ENCODE data around the gene EREG. TPM values are rescaled to one million over a fixed set of nuclear protein-coding genes. Genes with fewer than 3 reads are reported as not detected.

EREG gene
- total RNA-seq, 1 experiment from 2014 or later = 498 TPM

GRCh38 chr4:74385386-74385785 lies 20.4 kb downstream of the EREG start:
- RAD21 ChIA-PET (ENCODE audit: low non-redundant PET in 1 of 2, low total read pairs in 2 of 2, uncharacterized antibody in 2 of 2, unreplicated experiment in 2 of 2) = no interaction called here
- H3K9ac ChIP-seq (ENCODE audit: low read length) = no peak overlapping the region
- CTCF ChIA-PET = interaction anchor here (1.2 to 1.5 kb wide), 2 partner anchors 146 to 286 kb away, joined by 3 to 5 read pairs; no protein-coding TSS in a partner anchor
- peaks cover 43 to 65% of the 10 kb centered on the region in 2 experiments for H3K36me3 ChIP-seq (ENCODE audit: control insufficient read depth in 1 of 2, insufficient read depth in 2 of 2, low read length in 2 of 2)
- H2AFZ ChIP-seq (ENCODE audit: low read depth, low read length, poor library complexity, severe bottlenecking) = no peak overlapping the region
- TF ChIP-seq POLR2AphosphoS5 (IDR thresholded peaks at IDR 0.05; ENCODE audit: low read depth, low read length) = peak; percentile 52; the same call in 1 of the 2 replicates
- no peak for TF ChIP-seq ZNF274 (IDR thresholded peaks at IDR 0.05; ENCODE audit: low read depth, low read length)
- POLR2A ChIA-PET = interaction anchor here (1.2 to 1.5 kb wide), 3 partner anchors 60 to 71 kb away, joined by 3 to 7 read pairs (median 3); partner anchors contain the start of gene AREG
- peak overlapping the region; percentile 39; the same call in 1 of the 2 replicates for H3K27ac ChIP-seq (ENCODE audit: low read depth, low read length)
- H3K4me3 ChIP-seq (replicated peaks in 1 of 2; ENCODE audit: low read depth in 1 of 2, low read length in 2 of 2) = no peak overlapping the region
- DNase-seq (ENCODE audit: low read depth, low spot score) = no peak
- peaks cover 11% of the 10 kb centered on the region; the same call in 1 of the 2 replicates for H4K20me1 ChIP-seq (ENCODE audit: insufficient read depth)
- intact Hi-C loops (cut with micrococcal nuclease) = no loop called here
- H3K9me3 ChIP-seq (ENCODE audit: control insufficient read depth in 1 of 2, insufficient read depth in 1 of 2, low read depth in 1 of 2, low read length in 2 of 2) = no peaks in the 10 kb centered on the region
- BruUV-seq (replicated peaks) = no TSS peak
- H3K4me1 ChIP-seq (ENCODE audit: control insufficient read depth in 1 of 2, insufficient read depth in 2 of 2, low read length in 2 of 2) = peaks cover 1 to 21% of the 10 kb centered on the region in 2 experiments; a peak in 3 of 4 replicates
- H3K4me2 ChIP-seq (ENCODE audit: low read length) = no peak overlapping the region
- no peaks in the 10 kb centered on the region for H3K9me2 ChIP-seq (ENCODE audit: insufficient read depth)
- H3K79me2 ChIP-seq (ENCODE audit: insufficient read depth, low read length) = peaks cover 48% of the 10 kb centered on the region
- no peak for ATAC-seq
- no peaks in the 10 kb centered on the region for H3K27me3 ChIP-seq (ENCODE audit: insufficient read depth, low read length)

DNA sequence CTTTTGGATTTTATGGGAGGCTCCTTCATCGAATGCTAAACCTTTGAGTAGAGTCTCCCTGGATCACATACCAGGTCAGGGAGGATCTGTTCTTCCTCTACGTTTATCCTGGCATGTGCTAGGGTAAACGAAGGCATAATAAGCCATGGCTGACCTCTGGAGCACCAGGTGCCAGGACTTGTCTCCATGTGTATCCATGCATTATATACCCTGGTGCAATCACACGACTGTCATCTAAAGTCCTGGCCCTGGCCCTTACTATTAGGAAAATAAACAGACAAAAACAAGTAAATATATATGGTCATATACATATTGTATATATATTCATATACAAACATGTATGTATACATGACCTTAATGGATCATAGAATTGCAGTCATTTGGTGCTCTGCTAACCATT lies 21.2 kb downstream of the EREG start:
- ChIA-PET RAD21 (ENCODE audit: low non-redundant PET in 1 of 2, low total read pairs in 2 of 2, uncharacterized antibody in 2 of 2, unreplicated experiment in 2 of 2) (no interaction called here), CTCF (no interaction called here), POLR2A (no interaction called here)
- no TSS peak for BruUV-seq (replicated peaks)
- H3K9me2 ChIP-seq (ENCODE audit: insufficient read depth) = no peaks in the 10 kb centered on the region
- peaks cover 39 to 57% of the 10 kb centered on the region in 2 experiments for H3K36me3 ChIP-seq (ENCODE audit: control insufficient read depth in 1 of 2, insufficient read depth in 2 of 2, low read length in 2 of 2)
- no peak overlapping the region for H3K4me3 ChIP-seq (replicated peaks in 1 of 2; ENCODE audit: low read depth in 1 of 2, low read length in 2 of 2)
- peaks cover 41% of the 10 kb centered on the region for H3K79me2 ChIP-seq (ENCODE audit: insufficient read depth, low read length)
- no peak overlapping the region for H3K4me2 ChIP-seq (ENCODE audit: low read length)
- H3K4me1 ChIP-seq (ENCODE audit: control insufficient read depth in 1 of 2, insufficient read depth in 2 of 2, low read length in 2 of 2) = peaks cover 3 to 21% of the 10 kb centered on the region in 2 experiments; a peak in 3 of 4 replicates
- H3K27me3 ChIP-seq (ENCODE audit: insufficient read depth, low read length) = no peaks in the 10 kb centered on the region
- peak overlapping the region; percentile 12; the same call in 1 of the 2 replicates for H3K27ac ChIP-seq (ENCODE audit: low read depth, low read length)
- H3K9me3 ChIP-seq (ENCODE audit: control insufficient read depth in 1 of 2, insufficient read depth in 1 of 2, low read depth in 1 of 2, low read length in 2 of 2) = no peaks in the 10 kb centered on the region
- no peak overlapping the region for H2AFZ ChIP-seq (ENCODE audit: low read depth, low read length, poor library complexity, severe bottlenecking)
- no peak for ATAC-seq
- no peak overlapping the region for H3K9ac ChIP-seq (ENCODE audit: low read length)
- no peak for DNase-seq (ENCODE audit: low read depth, low spot score)
- intact Hi-C loops (cut with micrococcal nuclease) = no loop called here
- peaks cover 11% of the 10 kb centered on the region; the same call in 1 of the 2 replicates for H4K20me1 ChIP-seq (ENCODE audit: insufficient read depth)
- TF ChIP-seq POLR2A (IDR thresholded peaks at IDR 0.05; ENCODE audit: borderline replicate concordance, extremely low read depth, insufficient read depth, insufficient read length) = no peak
- TF ChIP-seq EGR1 (IDR thresholded peaks at IDR 0.05; ENCODE audit: low read depth) = no peak
- peak; percentile 13 for TF ChIP-seq JUND (IDR thresholded peaks at IDR 0.05)
- no peak for TF ChIP-seq EZH2 (IDR thresholded peaks at IDR 0.05)
- TF ChIP-seq ATF3 (IDR thresholded peaks at IDR 0.05) = no peak
- TF ChIP-seq ZNF274 (IDR thresholded peaks at IDR 0.05; ENCODE audit: low read depth, low read length) = no peak
- no peak for TF ChIP-seq FOSL1 (IDR thresholded peaks at IDR 0.05; ENCODE audit: low read depth)
- no peak for TF ChIP-seq REST (IDR thresholded peaks at IDR 0.05; ENCODE audit: low read depth)
- TF ChIP-seq SIN3A (IDR thresholded peaks at IDR 0.05; ENCODE audit: low read depth) = peak; percentile 42; the same call in 1 of the 2 replicates
- no peak for TF ChIP-seq SP1 (IDR thresholded peaks at IDR 0.05; ENCODE audit: low read depth)
- TF ChIP-seq TCF7L2 (IDR thresholded peaks at IDR 0.05; ENCODE audit: borderline replicate concordance, extremely low read depth, insufficient read depth, insufficient read length) = no peak
- TF ChIP-seq, protein P1, sequence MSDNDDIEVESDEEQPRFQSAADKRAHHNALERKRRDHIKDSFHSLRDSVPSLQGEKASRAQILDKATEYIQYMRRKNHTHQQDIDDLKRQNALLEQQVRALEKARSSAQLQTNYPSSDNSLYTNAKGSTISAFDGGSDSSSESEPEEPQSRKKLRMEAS (IDR thresholded peaks at IDR 0.05) = 0 out of 2 replicates have a peak, but pooled peaks have one; percentile 17
- no peak for TF ChIP-seq YY1 (IDR thresholded peaks at IDR 0.05; ENCODE audit: extremely low read depth, insufficient replicate concordance, low read depth, low read length)
- no peak for TF ChIP-seq CBX3 (IDR thresholded peaks at IDR 0.05; ENCODE audit: low read depth)

All from HCT116 (cell line).